Esophagus squamous epithelium (tissue), 4 donors: ENCODE measurements around the gene SBNO1.

Experiments used
- POLR2A ChIP-seq, 4 donors: fragments of 450-650 bp; IDR thresholded peaks; one replicate each; pipeline ENCODE4 v1.6.1; 2017; ENCODE audit warnings: antibody characterized with exemption in 4 of 4, mild to moderate bottlenecking in 4 of 4, moderate library complexity in 3 of 4
- TF ChIP-seq, protein P1 (sequence below), 6 experiments: fragments of 450-650 bp in 4 of 6; fragments of 200-600 bp in 2 of 6; sonication (generic) in 2 of 6; IDR thresholded peaks; one replicate each; pipeline ENCODE4 v1.5.1; 2016 to 2019; ENCODE audit warnings: antibody characterized with exemption in 6 of 6, mild to moderate bottlenecking in 4 of 6, moderate library complexity in 4 of 6

DNA sequence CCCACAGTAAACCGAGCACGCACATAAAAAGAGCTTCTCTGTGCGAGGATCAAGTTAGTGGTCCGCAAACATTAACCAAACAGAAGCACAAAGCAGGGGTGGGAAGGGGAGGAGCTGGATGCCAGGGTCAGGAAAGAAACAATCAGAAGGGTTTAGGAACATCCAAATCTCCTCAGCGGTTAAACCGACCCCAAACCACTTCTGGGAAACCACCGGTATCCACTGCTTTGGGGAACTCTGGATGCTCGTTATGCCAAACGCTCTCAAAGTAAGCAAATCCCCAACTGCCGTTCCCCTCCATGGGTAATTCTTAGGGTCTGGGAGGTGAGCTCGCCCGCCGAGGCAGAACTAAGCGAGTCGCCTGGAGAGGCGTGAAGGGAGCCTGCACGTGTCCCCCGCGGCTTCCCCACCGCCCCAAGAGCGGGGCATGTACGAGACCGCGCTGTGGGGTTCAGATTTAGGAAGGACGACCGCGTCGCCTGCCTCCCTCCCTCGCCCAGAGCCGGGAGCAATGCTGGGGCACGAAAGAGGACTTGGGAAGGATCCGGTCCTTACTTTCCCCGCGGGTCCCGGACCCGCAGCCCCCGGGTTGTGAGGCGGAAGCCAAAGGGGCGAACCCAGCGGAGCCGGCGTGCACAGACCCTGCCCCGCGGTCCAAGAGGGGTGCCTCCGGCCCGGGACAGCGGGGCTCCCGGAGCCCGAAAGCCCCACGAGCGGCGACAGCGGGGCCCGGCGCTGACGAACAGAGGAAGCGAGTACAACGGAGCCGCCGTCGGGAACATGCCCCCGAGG is 711 bp downstream of the SBNO1 start:
- TF ChIP-seq, protein P1, sequence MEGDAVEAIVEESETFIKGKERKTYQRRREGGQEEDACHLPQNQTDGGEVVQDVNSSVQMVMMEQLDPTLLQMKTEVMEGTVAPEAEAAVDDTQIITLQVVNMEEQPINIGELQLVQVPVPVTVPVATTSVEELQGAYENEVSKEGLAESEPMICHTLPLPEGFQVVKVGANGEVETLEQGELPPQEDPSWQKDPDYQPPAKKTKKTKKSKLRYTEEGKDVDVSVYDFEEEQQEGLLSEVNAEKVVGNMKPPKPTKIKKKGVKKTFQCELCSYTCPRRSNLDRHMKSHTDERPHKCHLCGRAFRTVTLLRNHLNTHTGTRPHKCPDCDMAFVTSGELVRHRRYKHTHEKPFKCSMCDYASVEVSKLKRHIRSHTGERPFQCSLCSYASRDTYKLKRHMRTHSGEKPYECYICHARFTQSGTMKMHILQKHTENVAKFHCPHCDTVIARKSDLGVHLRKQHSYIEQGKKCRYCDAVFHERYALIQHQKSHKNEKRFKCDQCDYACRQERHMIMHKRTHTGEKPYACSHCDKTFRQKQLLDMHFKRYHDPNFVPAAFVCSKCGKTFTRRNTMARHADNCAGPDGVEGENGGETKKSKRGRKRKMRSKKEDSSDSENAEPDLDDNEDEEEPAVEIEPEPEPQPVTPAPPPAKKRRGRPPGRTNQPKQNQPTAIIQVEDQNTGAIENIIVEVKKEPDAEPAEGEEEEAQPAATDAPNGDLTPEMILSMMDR (IDR thresholded peaks at IDR 0.05) = no peak
- TF ChIP-seq POLR2A (IDR thresholded peaks at IDR 0.05) = no peak
